ENCODE results near the gene MED27.

MED27 gene

DNA sequence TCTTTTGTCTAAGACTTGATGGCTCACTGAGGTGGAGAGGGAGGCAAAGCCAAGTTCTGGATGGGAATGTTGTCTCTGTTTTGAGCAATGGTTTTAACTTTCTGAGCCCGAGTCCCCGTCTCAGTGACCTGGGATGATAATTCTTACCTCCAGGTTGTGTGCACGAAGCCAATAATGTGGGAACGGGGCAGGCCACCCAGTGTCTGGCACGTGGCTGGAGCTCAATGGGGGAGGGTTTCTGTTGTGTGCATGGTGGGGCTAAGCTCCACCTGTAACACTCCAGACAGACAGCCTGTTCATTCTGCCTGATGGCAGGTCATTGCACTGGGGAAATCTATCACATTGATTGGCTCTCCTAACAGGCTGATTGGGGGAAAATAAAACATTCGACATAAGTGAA is 45.1 kb upstream of the MED27 start:
- Histone ChIP-seq H3K9me3 (ENCODE audit: control insufficient read depth, insufficient read depth, low read depth, low read length) (no peaks in the 10 kb centered on the region), H3K27ac (ENCODE audit: extremely low read depth, low read depth, low read length) (no peak overlapping the region), H3K4me3 (ENCODE audit: low read depth, low read length) (no peak overlapping the region), H3K36me3 (ENCODE audit: control insufficient read depth in 2 of 2, insufficient read depth in 1 of 2, low read length in 2 of 2) (no peaks in the 10 kb centered on the region), H3K4me1 (ENCODE audit: control insufficient read depth, insufficient read depth, low read length) (no peaks in the 10 kb centered on the region)
- TF ChIP-seq ZNF292 (tag by site-specific recombination; IDR thresholded peaks at IDR 0.05; ENCODE audit: borderline replicate concordance, low read depth): no peak
- TF ChIP-seq ZNF112 (tag by site-specific recombination; IDR thresholded peaks at IDR 0.05): no peak
- TF ChIP-seq ZNF274 (IDR thresholded peaks at IDR 0.05; ENCODE audit: low read length): no peak
- TF ChIP-seq ZNF274 (tag by site-specific recombination; IDR thresholded peaks at IDR 0.05; ENCODE audit: borderline replicate concordance): no peak
- no peak for TF ChIP-seq ZNF404 (tag by site-specific recombination; IDR thresholded peaks at IDR 0.05)
- no peak for TF ChIP-seq KLF9 (tag by site-specific recombination; IDR thresholded peaks at IDR 0.05; ENCODE audit: low read depth)
- TF ChIP-seq, protein P1, sequence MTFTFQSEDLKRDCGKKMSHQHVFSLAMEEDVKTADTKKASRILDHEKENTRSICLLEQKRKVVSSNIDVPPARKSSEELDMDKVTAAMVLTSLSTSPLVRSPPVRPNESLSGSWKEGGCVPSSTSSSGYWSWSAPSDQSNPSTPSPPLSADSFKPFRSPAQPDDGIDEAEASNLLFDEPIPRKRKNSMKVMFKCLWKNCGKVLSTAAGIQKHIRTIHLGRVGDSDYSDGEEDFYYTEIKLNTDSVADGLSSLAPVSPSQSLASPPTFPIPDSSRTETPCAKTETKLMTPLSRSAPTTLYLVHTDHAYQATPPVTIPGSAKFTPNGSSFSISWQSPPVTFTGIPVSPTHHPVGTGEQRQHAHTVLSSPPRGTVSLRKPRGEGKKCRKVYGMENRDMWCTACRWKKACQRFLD (tag by site-specific recombination; IDR thresholded peaks at IDR 0.05): no peak
- no peak for TF ChIP-seq ZEB2 (tag by site-specific recombination; IDR thresholded peaks at IDR 0.05)
- no peak for TF ChIP-seq ZNF521 (tag by site-specific recombination; IDR thresholded peaks at IDR 0.05)
- TF ChIP-seq GLIS2 (tag by site-specific recombination; IDR thresholded peaks at IDR 0.05): no peak
- TF ChIP-seq OSR2 (tag by site-specific recombination; IDR thresholded peaks at IDR 0.05): no peak
- TF ChIP-seq ZBTB17 (tag by site-specific recombination; IDR thresholded peaks at IDR 0.05): no peak
- TF ChIP-seq ZNF660 (tag by site-specific recombination; IDR thresholded peaks at IDR 0.05): no peak
- ChIA-PET CTCF (interaction anchor here (0.6 kb wide), 1 partner anchor 365 kb away, joined by 3 read pairs; no protein-coding TSS in a partner anchor), POLR2A (no interaction called here)

DNA sequence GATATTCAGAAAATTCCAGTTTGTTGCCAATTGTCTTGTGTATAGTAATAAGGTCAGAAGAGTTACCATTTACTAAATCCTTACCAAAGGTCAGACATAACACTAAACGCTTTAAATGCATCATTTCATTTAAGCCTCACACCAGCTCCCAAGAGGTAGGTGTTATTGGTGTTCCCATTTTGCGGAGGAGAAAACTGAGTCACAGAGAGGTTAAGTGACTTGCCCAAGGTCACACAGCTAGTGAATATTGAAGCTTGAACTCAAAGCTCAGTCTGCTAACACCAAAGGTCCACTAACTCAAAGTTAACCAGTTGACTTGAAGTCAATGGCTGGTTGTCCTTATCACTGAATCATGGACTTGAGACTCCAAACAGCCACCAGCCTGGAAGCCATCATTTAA is 41.4 kb upstream of the MED27 start:
- POLR2A ChIA-PET: no interaction called here
- CTCF ChIA-PET: interaction anchor here (1.2 to 1.6 kb wide), 2 partner anchors 116 to 342 kb away, joined by 3 read pairs; no protein-coding TSS in a partner anchor
- no peak for TF ChIP-seq ZBTB7A (tag by site-specific recombination; IDR thresholded peaks at IDR 0.05; ENCODE audit: low read depth)
- TF ChIP-seq ZNF549 (tag by site-specific recombination; IDR thresholded peaks at IDR 0.05): no peak
- no peak for TF ChIP-seq ZNF548 (tag by site-specific recombination; IDR thresholded peaks at IDR 0.05)
- no peak for TF ChIP-seq BCL11B (tag by site-specific recombination; IDR thresholded peaks at IDR 0.05; ENCODE audit: low read depth)
- peak; percentile 87 for TF ChIP-seq ZNF768 (tag by site-specific recombination; IDR thresholded peaks at IDR 0.05)
- no peak for TF ChIP-seq ZNF423 (tag by site-specific recombination; IDR thresholded peaks at IDR 0.05)
- TF ChIP-seq ZNF654 (tag by site-specific recombination; IDR thresholded peaks at IDR 0.05; ENCODE audit: low read depth): no peak
- H3K27ac ChIP-seq (ENCODE audit: extremely low read depth, low read depth, low read length): no peak overlapping the region
- H3K4me1 ChIP-seq (ENCODE audit: control insufficient read depth, insufficient read depth, low read length): no peaks in the 10 kb centered on the region
- H3K36me3 ChIP-seq (ENCODE audit: control insufficient read depth in 2 of 2, insufficient read depth in 1 of 2, low read length in 2 of 2): no peaks in the 10 kb centered on the region
- H3K4me3 ChIP-seq (ENCODE audit: low read depth, low read length): no peak overlapping the region
- H3K9me3 ChIP-seq (ENCODE audit: control insufficient read depth, insufficient read depth, low read depth, low read length): no peaks in the 10 kb centered on the region

DNA sequence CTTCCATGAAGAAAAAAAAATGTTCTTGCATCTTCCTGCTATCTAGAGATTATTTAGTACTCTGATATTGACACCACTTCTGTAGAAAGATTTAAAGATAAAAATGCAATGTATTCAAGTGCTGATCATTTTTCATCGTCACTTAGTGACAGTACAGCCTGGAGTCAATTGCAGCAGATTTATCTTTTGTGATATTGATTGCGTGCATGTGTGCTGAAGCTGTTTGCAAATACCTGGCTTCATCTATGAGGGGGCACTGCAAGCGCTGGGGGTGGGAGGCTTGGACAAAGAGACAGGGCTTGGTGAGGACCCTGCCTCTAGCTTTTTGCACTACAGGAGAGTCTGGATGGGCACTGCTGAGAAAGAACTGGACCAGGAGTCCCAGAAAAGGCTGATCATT is 38.0 kb upstream of the MED27 start:
- POLR2A ChIA-PET: no interaction called here
- TF ChIP-seq ZNF514 (tag by site-specific recombination; IDR thresholded peaks at IDR 0.05): no peak
- no peak for TF ChIP-seq ZNF302 (tag by site-specific recombination; IDR thresholded peaks at IDR 0.05; ENCODE audit: low read depth)
- no peak for TF ChIP-seq ZNF133 (tag by site-specific recombination; IDR thresholded peaks at IDR 0.05)
- TF ChIP-seq ZNF48 (tag by site-specific recombination; IDR thresholded peaks at IDR 0.05): no peak
- no peak overlapping the region for H3K4me3 ChIP-seq (ENCODE audit: low read depth, low read length)
- no peaks in the 10 kb centered on the region for H3K4me1 ChIP-seq (ENCODE audit: control insufficient read depth, insufficient read depth, low read length)
- no peaks in the 10 kb centered on the region for H3K9me3 ChIP-seq (ENCODE audit: control insufficient read depth, insufficient read depth, low read depth, low read length)
- no peak overlapping the region for H3K27ac ChIP-seq (ENCODE audit: extremely low read depth, low read depth, low read length)
- CTCF ChIA-PET: interaction anchor here (0.6 to 1.1 kb wide), 3 partner anchors 26 to 48 kb away, joined by 3 to 4 read pairs (median 3); no protein-coding TSS in a partner anchor
- no peaks in the 10 kb centered on the region for H3K36me3 ChIP-seq (ENCODE audit: control insufficient read depth in 2 of 2, insufficient read depth in 1 of 2, low read length in 2 of 2)

Measured in HEK293 (cell line).